22Rv1 (cell line): ENCODE measurements around the gene DDX46.

Experiments used
- ZFX ChIP-seq: fragments of 450-650 bp; IDR thresholded peaks from 2 replicates; pipeline ENCODE4 v1.6.1; 2017; ENCODE audit warnings: antibody characterized with exemption, borderline replicate concordance
- TF ChIP-seq, protein P1 (sequence below): fragments of 450-650 bp; IDR thresholded peaks from 2 replicates; pipeline ENCODE4 v1.5.1; 2017; ENCODE audit warnings: mild to moderate bottlenecking

DNA sequence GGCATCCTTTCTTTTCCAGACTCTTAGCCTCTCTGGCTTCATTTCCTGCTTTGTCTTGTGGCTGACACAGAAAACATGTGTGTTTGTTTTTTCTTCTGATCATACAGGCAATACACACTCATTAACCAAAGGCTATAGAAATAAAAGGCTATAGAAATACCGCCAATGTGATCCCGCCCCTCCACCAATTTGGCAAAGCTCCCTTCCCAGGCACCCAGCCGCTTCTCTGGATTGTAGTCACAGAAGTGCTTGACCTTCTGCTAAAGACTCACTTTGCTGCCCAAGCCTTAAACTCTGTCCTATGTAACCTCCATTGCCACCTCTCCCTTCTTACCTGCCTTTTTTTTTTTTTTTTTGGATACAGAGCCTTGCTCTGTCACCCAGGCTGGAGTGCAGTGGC, 120.9 kb downstream of the DDX46 start:
- TF ChIP-seq, protein P1, sequence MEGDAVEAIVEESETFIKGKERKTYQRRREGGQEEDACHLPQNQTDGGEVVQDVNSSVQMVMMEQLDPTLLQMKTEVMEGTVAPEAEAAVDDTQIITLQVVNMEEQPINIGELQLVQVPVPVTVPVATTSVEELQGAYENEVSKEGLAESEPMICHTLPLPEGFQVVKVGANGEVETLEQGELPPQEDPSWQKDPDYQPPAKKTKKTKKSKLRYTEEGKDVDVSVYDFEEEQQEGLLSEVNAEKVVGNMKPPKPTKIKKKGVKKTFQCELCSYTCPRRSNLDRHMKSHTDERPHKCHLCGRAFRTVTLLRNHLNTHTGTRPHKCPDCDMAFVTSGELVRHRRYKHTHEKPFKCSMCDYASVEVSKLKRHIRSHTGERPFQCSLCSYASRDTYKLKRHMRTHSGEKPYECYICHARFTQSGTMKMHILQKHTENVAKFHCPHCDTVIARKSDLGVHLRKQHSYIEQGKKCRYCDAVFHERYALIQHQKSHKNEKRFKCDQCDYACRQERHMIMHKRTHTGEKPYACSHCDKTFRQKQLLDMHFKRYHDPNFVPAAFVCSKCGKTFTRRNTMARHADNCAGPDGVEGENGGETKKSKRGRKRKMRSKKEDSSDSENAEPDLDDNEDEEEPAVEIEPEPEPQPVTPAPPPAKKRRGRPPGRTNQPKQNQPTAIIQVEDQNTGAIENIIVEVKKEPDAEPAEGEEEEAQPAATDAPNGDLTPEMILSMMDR: no peak
- TF ChIP-seq ZFX: no peak
